PC-9 (cell line): Measurements from ENCODE around the gene VWA3A.

Experiments used
- CTCF ChIP-seq: fragments of 200-600 bp; sonication (generic); conservative IDR thresholded peaks from 2 replicates; pipeline ENCODE4 v1.6.1; 2017; ENCODE audit warnings: mixed run types, antibody characterized with exemption, mild to moderate bottlenecking, moderate library complexity
- EZH2 ChIP-seq: fragments of 200-600 bp; sonication (generic); IDR thresholded peaks from 2 replicates; pipeline ENCODE4 v1.8.0; 2017; ENCODE audit warnings: antibody characterized with exemption, low read depth

- TF ChIP-seq EZH2: no peak
- TF ChIP-seq CTCF: no peak
These were observed 3.7 kb upstream of the VWA3A start for GRCh38 chr16:22088642-22089041.
